Loucy (cell line): ENCODE measurements around the gene SPATS2.

ENCODE experiments used
- CTCF ChIP-seq: fragments of 200-600 bp; sonication (generic); conservative IDR thresholded peaks from 2 replicates; pipeline ENCODE4 v1.5.1; 2014; ENCODE audit warnings: mild to moderate bottlenecking, antibody characterized with exemption, low read length
- EZH2phosphoT487 ChIP-seq: fragments of 200-600 bp; IDR thresholded peaks from 2 replicates; pipeline ENCODE4 v1.6.1; 2018; ENCODE audit warnings: antibody characterized with exemption, mild to moderate bottlenecking, moderate library complexity, borderline replicate concordance

GRCh38 chr12:49560695-49561094, 193.4 kb downstream of the SPATS2 start:
- TF ChIP-seq CTCF (no peak), EZH2phosphoT487 (no peak)
